Adipocyte (in vitro differentiated cells): ENCODE measurements around the gene KRTAP6-2.

Experiments
- DNase-seq: peaks from one replicate; pipeline ENCODE4 v3.0.0-alpha.2; 2015; ENCODE audit warnings: low read depth
- H3K27me3 ChIP-seq: replicated peaks from 2 replicates; pipeline ENCODE4 v1.7.0; 2013; ENCODE audit warnings: mild to moderate bottlenecking, low read length, moderate library complexity; ENCODE audit not compliant: control insufficient read depth, insufficient read depth
- H3K36me3 ChIP-seq: 2 replicates; pipeline ENCODE4 v1.7.0; 2013; ENCODE audit warnings: low read length, mild to moderate bottlenecking, moderate library complexity; ENCODE audit not compliant: control insufficient read depth, insufficient read depth, severe bottlenecking
- H3K4me1 ChIP-seq: 2 replicates; pipeline ENCODE4 v1.7.0; 2013; ENCODE audit warnings: mild to moderate bottlenecking, low read length, moderate library complexity; ENCODE audit not compliant: control insufficient read depth, insufficient read depth
- H3K4me3 ChIP-seq: 2 replicates; pipeline ENCODE4 v1.7.0; 2013; ENCODE audit warnings: mild to moderate bottlenecking, low read length, moderate library complexity
- H3K9ac ChIP-seq: 2 replicates; pipeline ENCODE4 v1.7.0; 2013; ENCODE audit warnings: mild to moderate bottlenecking, low read length, moderate library complexity
- H3K9me3 ChIP-seq: 2 replicates; pipeline ENCODE4 v1.7.0; 2013; ENCODE audit warnings: mild to moderate bottlenecking, low read length, moderate library complexity; ENCODE audit not compliant: control insufficient read depth

The KRTAP6-2 gene

GRCh38 chr21:30598802-30599201 lies at the start of gene KRTAP6-2:
Gene KRTAP6-2, minus strand, starts transcription at chr21:30598902. Its CDS starts 28 bp downstream, at chr21:30598874.
- Histone ChIP-seq H3K4me1 (no peaks in the 10 kb centered on the region), H3K4me3 (no peak within 1 kb of the TSS), H3K36me3 (no peaks in the 10 kb centered on the region), H3K9ac (no peak within 1 kb of the TSS), H3K9me3 (no peaks in the 10 kb centered on the region), H3K27me3 (no peaks in the 10 kb centered on the region)
- DNase-seq: no peak

DNA sequence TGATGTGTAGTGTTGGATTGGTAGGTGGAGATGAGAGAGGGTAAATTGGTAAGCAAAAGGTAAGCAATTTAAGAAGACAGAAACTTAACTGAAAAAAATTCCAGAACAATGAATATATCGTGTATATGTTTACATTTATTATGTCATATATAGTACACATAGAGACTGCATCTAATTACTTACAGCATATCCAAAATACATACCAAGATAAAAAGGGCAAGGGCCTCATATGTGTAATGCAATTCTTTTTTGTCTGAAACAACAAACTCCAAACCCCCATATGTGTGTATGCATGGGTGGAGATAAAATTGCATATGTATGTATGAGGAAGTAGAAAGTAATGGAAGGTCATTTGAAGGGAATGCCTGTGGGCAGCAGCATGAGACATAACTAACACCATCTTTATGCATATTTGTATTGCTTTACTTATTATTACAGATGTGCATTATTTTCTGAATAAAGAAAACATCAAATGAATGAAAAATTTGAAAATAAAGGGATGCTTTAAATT lies 48.3 kb upstream of the KRTAP6-2 start:
- Histone ChIP-seq H3K9ac (no peak overlapping the region), H3K9me3 (no peaks in the 10 kb centered on the region), H3K36me3 (no peaks in the 10 kb centered on the region), H3K4me3 (no peak overlapping the region), H3K4me1 (no peaks in the 10 kb centered on the region), H3K27me3 (no peaks in the 10 kb centered on the region)
- no peak for DNase-seq

DNA sequence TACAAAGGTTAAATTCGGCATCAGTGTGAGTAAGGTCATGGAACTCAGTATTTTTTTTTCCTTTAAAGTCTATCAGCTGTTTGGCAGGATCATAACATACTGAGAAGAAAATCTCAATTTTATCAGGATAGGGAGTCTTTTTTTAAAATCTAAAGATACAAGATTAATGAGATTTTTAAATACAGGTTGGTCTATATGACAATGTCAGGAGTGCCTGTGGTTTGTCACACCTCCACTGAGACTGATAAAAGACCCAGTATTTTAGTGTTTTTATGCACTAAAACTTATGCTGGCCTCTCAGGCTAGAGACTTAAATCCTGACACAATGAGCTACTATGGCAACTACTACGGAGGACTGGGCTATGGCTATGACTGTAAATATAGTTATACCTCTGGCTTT lies 43.9 kb upstream of the KRTAP6-2 start, which contains the start of gene KRTAP20-3:
KRTAP20-3 (plus strand) TSS at position 301 of the 400 bp plus-strand sequence.
- Histone ChIP-seq H3K4me3 (no peak within 1 kb of the TSS), H3K4me1 (no peaks in the 10 kb centered on the region), H3K9ac (no peak within 1 kb of the TSS), H3K9me3 (no peaks in the 10 kb centered on the region), H3K27me3 (no peaks in the 10 kb centered on the region), H3K36me3 (no peaks in the 10 kb centered on the region)
- no peak for DNase-seq

DNA sequence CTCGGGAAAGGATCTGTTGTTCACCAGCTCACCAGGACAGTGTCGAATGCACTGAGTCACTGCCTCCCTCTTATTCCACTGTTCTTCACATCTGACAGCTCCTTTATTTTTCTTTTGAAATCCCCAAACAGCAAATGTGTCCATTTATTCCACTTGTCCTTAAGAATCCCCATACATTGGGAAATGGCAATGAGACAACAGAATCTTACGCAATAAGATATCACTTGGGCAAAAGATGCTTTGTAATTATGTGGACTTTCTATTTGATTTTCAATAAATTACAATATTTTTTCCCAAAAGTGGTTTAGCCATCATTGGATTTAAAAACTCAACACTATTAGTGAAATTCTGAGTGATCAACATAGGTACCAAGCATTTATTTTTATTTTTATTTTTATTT lies 40.0 kb upstream of the KRTAP6-2 start:
- H3K4me3 ChIP-seq: no peak overlapping the region
- no peaks in the 10 kb centered on the region for H3K9me3 ChIP-seq
- H3K9ac ChIP-seq: no peak overlapping the region
- no peak for DNase-seq
- H3K36me3 ChIP-seq: no peaks in the 10 kb centered on the region
- H3K4me1 ChIP-seq: no peaks in the 10 kb centered on the region
- no peaks in the 10 kb centered on the region for H3K27me3 ChIP-seq

GRCh38 chr21:30634906-30635305 lies 36.2 kb upstream of the KRTAP6-2 start, which contains the start of gene KRTAP20-2:
Gene KRTAP20-2, plus strand, starts transcription at chr21:30635206. Its CDS starts 58 bp downstream, at chr21:30635264.
- no peaks in the 10 kb centered on the region for H3K27me3 ChIP-seq
- no peaks in the 10 kb centered on the region for H3K9me3 ChIP-seq
- no peak within 1 kb of the TSS for H3K4me3 ChIP-seq
- DNase-seq: no peak
- no peak within 1 kb of the TSS for H3K9ac ChIP-seq
- H3K36me3 ChIP-seq: no peaks in the 10 kb centered on the region
- H3K4me1 ChIP-seq: no peaks in the 10 kb centered on the region

DNA sequence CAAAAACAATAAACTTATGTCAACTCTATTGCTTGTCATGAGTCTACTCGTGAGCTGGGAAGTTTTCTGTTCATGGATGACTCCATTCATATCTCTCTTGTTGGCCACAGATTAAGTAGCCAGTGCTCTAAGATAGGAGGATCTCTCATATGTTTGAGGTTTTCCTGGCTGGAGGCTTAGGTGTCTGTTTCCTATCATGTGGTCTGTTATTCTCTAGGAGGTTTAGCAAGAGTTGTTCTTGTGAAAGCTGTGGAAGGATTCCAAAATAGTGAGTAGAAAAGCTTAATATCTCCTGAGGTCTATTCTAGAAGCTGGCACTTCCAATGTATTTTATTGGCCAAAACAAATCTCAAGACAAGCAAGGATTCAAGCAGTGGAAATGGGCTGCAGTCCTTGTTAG lies 30.5 kb upstream of the KRTAP6-2 start:
- Histone ChIP-seq H3K4me1 (peaks cover 5% of the 10 kb centered on the region), H3K36me3 (no peaks in the 10 kb centered on the region), H3K27me3 (no peaks in the 10 kb centered on the region), H3K4me3 (no peak overlapping the region), H3K9ac (no peak overlapping the region), H3K9me3 (no peaks in the 10 kb centered on the region)
- no peak for DNase-seq

DNA sequence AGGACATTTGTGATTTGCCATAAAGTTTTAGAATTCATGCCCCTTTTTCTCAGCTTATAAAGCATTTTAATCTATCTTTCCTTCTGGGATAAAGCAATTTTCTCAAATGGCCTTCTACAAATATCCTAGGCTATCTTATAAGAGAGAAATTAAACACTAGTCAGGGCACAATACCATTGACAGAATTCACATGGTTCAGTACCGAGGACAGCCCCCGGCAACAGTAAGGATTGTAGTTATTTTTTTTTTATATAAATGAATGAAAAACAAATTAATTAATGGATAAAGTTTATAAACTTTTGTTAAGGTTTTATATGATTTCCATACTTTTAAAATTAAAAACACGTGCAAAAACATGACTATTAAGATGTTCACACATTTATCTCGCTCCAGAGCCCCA lies 29.4 kb upstream of the KRTAP6-2 start:
- Histone ChIP-seq H3K4me1 (peaks cover 5% of the 10 kb centered on the region), H3K9ac (no peak overlapping the region), H3K27me3 (no peaks in the 10 kb centered on the region), H3K9me3 (no peaks in the 10 kb centered on the region), H3K4me3 (no peak overlapping the region), H3K36me3 (no peaks in the 10 kb centered on the region)
- DNase-seq: no peak

DNA sequence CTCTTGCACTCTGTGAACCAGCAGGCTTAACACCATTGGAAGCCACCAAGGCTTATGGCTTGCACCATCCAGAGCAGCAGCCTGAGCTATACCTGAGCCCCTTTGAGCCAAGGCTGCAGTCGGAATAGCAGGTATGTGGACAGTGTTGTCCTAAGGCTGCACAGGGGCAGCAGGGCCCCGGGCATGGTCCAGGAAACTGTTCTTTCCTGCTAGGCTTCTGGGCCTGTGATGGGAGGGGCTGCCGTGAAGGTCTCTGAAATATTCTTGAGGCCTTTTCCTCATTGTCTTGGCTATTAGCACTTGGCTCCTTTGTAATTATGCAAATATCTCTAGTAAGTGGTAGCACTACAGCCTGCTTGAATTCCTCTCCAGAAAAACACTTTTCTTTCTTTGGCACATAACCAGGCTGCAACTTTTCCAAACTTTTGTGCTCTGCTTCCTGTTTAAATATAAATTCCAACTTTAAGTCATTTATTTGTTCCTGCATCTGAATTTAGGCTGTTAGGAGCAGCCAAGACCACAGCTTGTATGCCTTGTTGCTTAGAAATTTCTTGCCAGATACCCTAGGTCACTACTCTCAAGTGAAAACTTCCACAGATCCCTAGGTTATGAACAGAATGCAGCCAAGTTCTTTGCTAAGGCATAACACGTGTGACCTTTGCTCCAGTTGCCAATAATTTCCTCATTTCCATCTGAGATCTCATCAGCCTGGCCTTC lies 26.9 kb upstream of the KRTAP6-2 start:
- no peak for DNase-seq
- no peak overlapping the region for H3K9ac ChIP-seq
- no peak overlapping the region for H3K4me3 ChIP-seq
- no peaks in the 10 kb centered on the region for H3K36me3 ChIP-seq
- no peaks in the 10 kb centered on the region for H3K9me3 ChIP-seq
- peaks cover 5% of the 10 kb centered on the region for H3K4me1 ChIP-seq
- H3K27me3 ChIP-seq: no peaks in the 10 kb centered on the region

DNA sequence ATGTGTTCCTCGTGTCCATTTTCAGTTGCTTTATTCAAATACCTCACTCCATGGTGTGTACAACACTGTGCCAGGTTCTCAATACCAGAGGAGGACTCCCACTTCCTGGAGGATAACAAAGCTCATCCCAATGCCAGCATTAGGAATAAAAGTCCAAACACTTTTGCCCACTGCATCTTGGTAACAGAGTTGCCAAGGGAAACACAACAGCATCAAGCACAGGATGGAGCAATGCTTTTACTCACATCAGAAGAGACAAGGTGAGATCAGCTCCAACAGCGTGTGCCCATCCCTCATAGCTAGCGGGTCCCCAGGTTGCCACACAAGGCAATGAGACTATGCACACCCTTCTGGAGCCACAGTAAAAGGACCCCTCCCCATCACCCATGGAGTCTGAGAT lies 24.7 kb upstream of the KRTAP6-2 start:
- Histone ChIP-seq H3K4me1 (peaks cover 5% of the 10 kb centered on the region), H3K9ac (no peak overlapping the region), H3K9me3 (no peaks in the 10 kb centered on the region), H3K27me3 (no peaks in the 10 kb centered on the region), H3K4me3 (no peak overlapping the region), H3K36me3 (no peaks in the 10 kb centered on the region)
- DNase-seq: no peak

- Histone ChIP-seq H3K36me3 (no peaks in the 10 kb centered on the region), H3K27me3 (no peaks in the 10 kb centered on the region), H3K9ac (no peak within 1 kb of the TSS), H3K9me3 (no peaks in the 10 kb centered on the region), H3K4me3 (no peak within 1 kb of the TSS), H3K4me1 (peaks cover 3% of the 10 kb centered on the region)
- DNase-seq: no peak
These were observed 21.8 kb upstream of the KRTAP6-2 start, which contains the start of gene KRTAP20-4 for GRCh38 chr21:30620522-30620921. Gene KRTAP20-4, plus strand, starts transcription at chr21:30620627.

GRCh38 chr21:30620080-30620479 lies 21.4 kb upstream of the KRTAP6-2 start:
- H3K4me1 ChIP-seq: no peaks in the 10 kb centered on the region
- H3K36me3 ChIP-seq: no peaks in the 10 kb centered on the region
- no peak for DNase-seq
- no peak overlapping the region for H3K9ac ChIP-seq
- H3K27me3 ChIP-seq: no peaks in the 10 kb centered on the region
- no peak overlapping the region for H3K4me3 ChIP-seq
- no peaks in the 10 kb centered on the region for H3K9me3 ChIP-seq
